ENCODE data around the gene CTAGE15.
"Not testable (repeated sequence)": the region's sequence is repeated elsewhere in the genome, so short reads cannot be mapped to it uniquely, and the experiment has no call there.

DNA sequence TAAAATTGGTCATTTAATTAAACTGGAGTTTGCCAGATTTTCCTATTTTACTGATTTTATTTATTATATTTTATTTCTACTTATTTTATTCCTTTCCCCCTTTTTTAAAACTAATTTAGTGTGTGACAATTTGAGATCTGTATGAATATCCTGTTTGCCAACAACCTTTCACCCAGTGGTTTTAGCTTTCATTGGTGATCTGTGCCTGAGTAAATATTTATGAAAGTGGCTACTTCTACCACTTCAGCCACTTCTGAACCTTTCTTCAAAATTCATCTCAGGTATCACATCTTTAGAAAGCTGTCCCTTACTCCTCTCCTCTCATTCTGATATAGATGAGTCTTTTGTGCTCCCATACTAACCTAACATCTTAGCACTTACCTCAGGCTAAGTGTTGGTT is 18.3 kb downstream of the CTAGE15 start:
- TF ChIP-seq, protein P1, sequence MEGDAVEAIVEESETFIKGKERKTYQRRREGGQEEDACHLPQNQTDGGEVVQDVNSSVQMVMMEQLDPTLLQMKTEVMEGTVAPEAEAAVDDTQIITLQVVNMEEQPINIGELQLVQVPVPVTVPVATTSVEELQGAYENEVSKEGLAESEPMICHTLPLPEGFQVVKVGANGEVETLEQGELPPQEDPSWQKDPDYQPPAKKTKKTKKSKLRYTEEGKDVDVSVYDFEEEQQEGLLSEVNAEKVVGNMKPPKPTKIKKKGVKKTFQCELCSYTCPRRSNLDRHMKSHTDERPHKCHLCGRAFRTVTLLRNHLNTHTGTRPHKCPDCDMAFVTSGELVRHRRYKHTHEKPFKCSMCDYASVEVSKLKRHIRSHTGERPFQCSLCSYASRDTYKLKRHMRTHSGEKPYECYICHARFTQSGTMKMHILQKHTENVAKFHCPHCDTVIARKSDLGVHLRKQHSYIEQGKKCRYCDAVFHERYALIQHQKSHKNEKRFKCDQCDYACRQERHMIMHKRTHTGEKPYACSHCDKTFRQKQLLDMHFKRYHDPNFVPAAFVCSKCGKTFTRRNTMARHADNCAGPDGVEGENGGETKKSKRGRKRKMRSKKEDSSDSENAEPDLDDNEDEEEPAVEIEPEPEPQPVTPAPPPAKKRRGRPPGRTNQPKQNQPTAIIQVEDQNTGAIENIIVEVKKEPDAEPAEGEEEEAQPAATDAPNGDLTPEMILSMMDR (IDR thresholded peaks at IDR 0.05): not testable (repeated sequence)
- not testable (repeated sequence) for TF ChIP-seq POLR2AphosphoS5, POLR2A (IDR thresholded peaks at IDR 0.05)
